Stimulated activated CD8-positive, alpha-beta memory T cell treated with anti-CD3 and anti-CD28 coated beads, Interleukin-15, amount 100 ng/mL, for 24 hours (primary cell): ENCODE results near the gene NSD1.
"Not testable (repeated sequence)": the region's sequence is repeated elsewhere in the genome, so short reads cannot be mapped to it uniquely, and the experiment has no call there.

Source experiments
- DNase-seq: peaks from one replicate; pipeline ENCODE4 v3.0.0-alpha.2; 2020; ENCODE audit warnings: low read depth

The NSD1 gene

GRCh38 chr5:177176175-177176711, 42.7 kb downstream of the NSD1 start:
- no peak for DNase-seq

DNA sequence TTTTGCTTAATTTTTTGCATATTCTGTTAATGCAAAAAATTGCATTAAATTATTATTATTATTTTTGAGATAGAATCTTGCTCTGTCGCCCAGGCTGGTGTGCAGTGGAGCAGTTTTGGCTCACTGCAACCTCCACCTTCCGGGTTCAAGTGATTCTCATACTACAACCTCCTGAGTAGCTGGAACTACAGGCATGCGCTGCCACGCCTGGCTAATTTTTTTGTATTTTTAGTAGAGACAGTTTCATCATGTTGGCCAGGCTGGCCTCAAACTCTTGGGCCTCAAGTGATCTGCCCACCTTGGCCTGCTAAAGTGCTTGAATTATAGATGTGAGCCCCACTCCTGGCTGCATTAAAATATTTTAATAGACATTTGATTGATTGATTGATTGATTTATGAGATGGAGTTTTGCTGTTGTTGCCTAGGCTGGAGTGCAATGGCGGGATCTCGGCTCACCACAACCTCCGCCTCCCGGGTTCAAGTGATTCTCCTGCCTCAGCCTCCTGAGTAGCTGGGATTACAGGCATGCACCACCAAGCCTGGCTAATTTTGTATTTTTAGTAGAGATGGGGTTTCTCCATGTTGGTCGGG, 44.4 kb downstream of the NSD1 start:
- not testable (repeated sequence) for DNase-seq

GRCh38 chr5:177178733-177179304, 45.2 kb downstream of the NSD1 start:
- no peak for DNase-seq

- DNase-seq = no peak
Observed at GRCh38 chr5:177179431-177179830, 45.9 kb downstream of the NSD1 start.

DNA sequence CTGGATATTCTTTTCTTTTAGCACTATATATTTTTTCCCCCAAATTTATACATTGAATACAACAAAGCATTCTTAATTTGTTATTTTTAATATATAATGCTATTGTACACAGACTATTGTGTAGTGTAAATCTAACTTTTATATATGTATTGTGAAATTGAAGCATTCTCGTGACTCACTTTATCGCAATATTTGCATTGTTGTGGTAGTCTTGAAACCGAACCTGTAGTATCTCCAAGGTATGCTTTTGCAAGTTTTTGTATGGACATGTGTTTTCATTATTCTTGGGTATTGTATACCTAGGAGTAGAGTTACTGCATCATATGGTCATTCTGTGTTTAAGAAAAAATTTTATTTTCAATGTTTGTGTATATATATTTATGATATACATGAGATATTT, 49.6 kb downstream of the NSD1 start:
- no peak for DNase-seq

- no peak for DNase-seq
Observed at GRCh38 chr5:177183766-177184360, 50.3 kb downstream of the NSD1 start.

- no peak for DNase-seq
Observed at GRCh38 chr5:177185993-177186392, 52.4 kb downstream of the NSD1 start.

- DNase-seq = no peak
Observed at GRCh38 chr5:177186645-177187044, 53.1 kb downstream of the NSD1 start.

- DNase-seq = no peak
Observed at GRCh38 chr5:177188775-177189174, 55.2 kb downstream of the NSD1 start.

DNA sequence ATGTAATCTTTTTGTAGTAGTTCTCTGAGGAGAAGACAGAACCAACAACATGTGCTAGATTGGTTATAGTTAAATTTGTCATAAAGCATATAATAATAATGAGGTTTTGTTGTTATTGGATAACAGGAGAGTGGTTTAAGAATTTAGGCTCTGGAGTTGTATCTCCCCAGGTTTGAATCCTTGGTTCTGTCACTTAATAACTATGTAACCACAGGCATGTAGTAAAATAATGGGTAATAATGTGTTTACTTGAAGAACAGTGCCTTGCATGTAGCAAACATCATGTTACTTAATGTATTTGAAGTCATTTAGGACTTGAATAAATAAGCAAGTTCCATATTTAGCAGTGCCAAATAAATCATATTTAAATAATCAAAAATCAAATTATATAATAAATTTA, 55.8 kb downstream of the NSD1 start:
- no peak for DNase-seq

GRCh38 chr5:177189965-177190364, 56.4 kb downstream of the NSD1 start:
- DNase-seq = no peak

DNA sequence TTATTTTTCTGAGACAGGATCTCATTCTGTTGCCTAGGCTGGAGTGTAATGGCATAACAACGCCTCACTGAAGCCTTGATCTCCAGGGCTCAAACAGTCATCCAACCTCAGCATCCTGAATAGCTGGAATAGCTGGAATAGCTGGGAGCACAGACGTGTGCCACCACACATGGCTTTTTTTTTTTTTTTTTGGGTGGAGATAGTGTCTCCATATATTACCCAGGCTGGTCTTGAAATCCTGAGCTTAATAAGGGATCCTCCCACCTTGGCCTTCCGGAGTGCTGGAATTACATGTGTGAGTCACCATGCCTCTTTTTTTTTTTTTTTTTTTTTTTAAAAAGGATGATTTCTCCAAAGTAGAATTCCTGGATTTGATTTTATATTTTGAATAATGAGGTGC, 60.7 kb downstream of the NSD1 start:
- no peak for DNase-seq

GRCh38 chr5:177195307-177195952, 61.9 kb downstream of the NSD1 start:
- DNase-seq = no peak

DNA sequence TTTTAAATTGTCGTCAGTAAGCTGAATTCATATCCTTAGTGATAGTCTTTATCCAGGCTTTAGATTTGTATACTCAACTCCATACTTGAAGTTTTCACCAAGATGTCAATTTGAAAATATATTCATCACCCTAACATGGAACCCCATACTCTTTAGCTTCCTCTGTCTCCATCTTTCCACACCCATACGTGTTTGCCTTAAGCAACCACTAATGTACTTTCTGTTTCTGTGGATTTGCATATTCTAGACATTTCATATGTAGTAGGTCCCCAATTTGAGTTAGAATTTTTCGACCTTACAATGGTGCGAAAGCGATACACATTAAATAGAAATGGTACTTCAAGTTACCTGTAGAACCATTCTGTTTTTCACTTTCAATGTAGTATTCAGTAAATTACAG, 65.2 kb downstream of the NSD1 start:
- no peak for DNase-seq

DNA sequence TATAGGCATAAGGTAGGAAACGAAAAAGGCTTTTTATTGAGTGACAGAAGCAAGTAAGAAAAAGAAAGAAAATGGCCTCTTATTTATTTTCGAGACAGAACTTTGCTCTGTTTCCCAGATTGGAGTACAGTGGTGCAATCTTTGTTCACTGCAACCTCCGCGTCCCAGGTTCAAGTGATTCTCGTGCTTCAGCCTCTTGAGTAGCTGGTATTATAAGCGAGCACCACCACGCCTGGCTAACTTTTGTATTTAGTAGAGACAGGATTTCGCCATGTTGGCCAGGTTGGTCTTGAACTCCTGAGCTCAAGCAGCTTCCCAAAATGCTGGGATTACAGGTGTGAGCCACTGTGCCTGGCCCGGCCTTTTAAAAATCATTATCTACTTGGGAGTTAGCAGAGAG, 70.7 kb downstream of the NSD1 start:
- no peak for DNase-seq

DNA sequence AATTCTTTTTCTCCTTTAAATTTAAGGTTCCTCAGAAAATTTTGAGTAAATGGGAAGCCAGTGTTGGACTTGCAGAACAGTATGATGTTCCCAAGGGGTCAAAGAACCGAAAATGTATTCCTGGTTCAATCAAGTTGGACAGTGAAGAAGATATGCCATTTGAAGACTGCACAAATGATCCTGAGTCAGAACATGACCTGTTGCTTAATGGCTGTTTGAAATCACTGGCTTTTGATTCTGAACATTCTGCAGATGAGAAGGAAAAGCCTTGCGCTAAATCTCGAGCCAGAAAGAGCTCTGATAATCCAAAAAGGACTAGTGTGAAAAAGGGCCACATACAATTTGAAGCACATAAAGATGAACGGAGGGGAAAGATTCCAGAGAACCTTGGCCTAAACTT, 76.0 kb downstream of the NSD1 start:
- DNase-seq = no peak

DNA sequence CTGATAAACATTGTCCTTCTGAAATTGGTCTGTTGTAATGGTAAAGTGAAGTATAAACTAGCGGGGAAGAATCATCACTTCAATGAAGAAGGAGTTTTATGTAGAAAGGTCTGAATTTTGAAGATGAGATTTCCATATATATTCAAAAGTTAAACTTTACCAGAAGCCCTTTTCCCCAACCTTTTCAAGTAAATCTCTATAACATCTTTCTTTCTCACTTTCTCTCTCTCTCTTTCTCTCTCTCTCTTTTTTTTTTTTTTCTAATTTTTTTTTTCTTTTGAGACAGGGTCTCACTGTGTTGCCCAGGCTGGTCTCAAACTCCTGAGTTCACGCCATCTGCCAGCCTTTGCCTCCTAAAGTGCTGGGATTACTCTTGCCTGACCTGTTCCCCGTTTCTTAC, 78.7 kb downstream of the NSD1 start:
- DNase-seq = no peak

- no peak for DNase-seq
Observed at GRCh38 chr5:177220576-177220975, 87.0 kb downstream of the NSD1 start.

DNA sequence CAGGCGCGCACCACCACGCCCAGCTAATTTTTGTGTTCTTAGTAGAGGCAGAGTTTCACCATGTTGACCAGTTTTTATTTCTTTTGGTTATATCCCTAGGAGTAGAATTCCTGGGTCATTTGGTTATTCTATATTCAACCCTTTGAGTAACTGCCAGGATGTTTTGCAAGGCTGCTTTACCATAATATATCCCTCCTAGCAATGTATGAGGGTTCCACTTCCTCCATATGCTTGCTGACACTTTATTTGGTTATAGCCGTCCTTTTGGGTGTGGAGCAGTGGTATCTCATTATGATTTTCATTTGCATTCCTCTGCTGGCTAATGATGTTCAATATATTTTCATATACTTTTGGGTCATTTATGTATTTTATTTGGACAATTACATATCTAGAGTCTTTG, 88.7 kb downstream of the NSD1 start:
- DNase-seq = no peak

- DNase-seq = no peak
Observed at GRCh38 chr5:177225798-177226197, 92.2 kb downstream of the NSD1 start.

- no peak for DNase-seq
Observed at GRCh38 chr5:177226860-177227259, 93.3 kb downstream of the NSD1 start.

- DNase-seq = no peak
Observed at GRCh38 chr5:177228751-177229150, 95.2 kb downstream of the NSD1 start.

DNA sequence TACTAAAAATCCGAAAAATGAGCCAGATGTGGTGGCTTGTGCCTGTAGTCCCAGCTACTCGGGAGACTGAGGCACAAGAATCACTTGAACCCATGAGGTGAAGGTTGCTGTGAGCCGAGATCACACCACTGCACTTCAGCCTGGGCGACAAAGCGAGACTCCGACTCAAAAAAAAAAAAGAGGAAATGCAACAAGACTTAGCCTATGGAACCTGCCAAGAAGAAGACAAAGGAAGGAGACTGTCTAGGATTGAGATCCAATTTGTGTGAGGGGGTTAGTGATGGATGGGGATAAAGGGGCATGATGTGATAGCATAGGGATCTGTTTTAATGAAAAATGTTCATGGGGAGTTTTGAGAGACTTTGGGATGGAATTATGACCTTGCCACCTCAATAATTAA, 97.1 kb downstream of the NSD1 start:
- DNase-seq = no peak
